HFFc6 (cell line): ENCODE measurements around the gene SEMA4D. TPM values are rescaled to one million over a fixed set of nuclear protein-coding genes. Genes with fewer than 3 reads are reported as not detected.
"Not testable (repeated sequence)": the region's sequence is repeated elsewhere in the genome, so short reads cannot be mapped to it uniquely, and the experiment has no call there.

Experiments
- DNase-seq: peaks from one replicate; pipeline ENCODE4 v3.0.0-alpha.2; 2018
- H3K27ac Mint-ChIP-seq: 2 replicates; pipeline ENCODE4 v1.8.0; 2020; ENCODE audit warnings: mild to moderate bottlenecking, mixed read lengths
- H3K27me3 Mint-ChIP-seq: 2 replicates; pipeline ENCODE4 v1.8.0; 2021; ENCODE audit warnings: mild to moderate bottlenecking, moderate library complexity, mixed read lengths; ENCODE audit not compliant: insufficient read depth
- H3K36me3 Mint-ChIP-seq: 2 replicates; pipeline ENCODE4 v1.8.0; 2021; ENCODE audit warnings: low read depth, mixed read lengths
- H3K4me1 Mint-ChIP-seq: 2 replicates; pipeline ENCODE4 v1.8.0; 2020; ENCODE audit warnings: low read depth, mixed read lengths
- H3K4me3 Mint-ChIP-seq: 2 replicates; pipeline ENCODE4 v1.8.0; 2020; ENCODE audit warnings: mild to moderate bottlenecking, moderate library complexity, mixed read lengths
- H3K9me3 Mint-ChIP-seq: 2 replicates; pipeline ENCODE4 v1.8.0; 2020; ENCODE audit warnings: mild to moderate bottlenecking, mixed read lengths
- total RNA-seq, 6 experiments: library from RNA; stranded (reverse); fragmentation: NEBNext Ultra II Directional; extraction: Animal tissue kit (Norgen Biotek cat#: 25700); gene quantifications; 2 replicates in 1 of 6; 3 replicates in 5 of 6; pipeline ENCODE4 v1.2.3, GENCODE V29; 2021
- TF ChIP-seq, protein P1 (sequence below): fragments of 200-600 bp; sonication (generic); IDR thresholded peaks from 2 replicates; pipeline ENCODE4 v1.5.0; 2021; ENCODE audit warnings: antibody characterized with exemption, mild to moderate bottlenecking

SEMA4D gene
- total RNA-seq, 6 experiments from 2014 or later, result not detected

DNA sequence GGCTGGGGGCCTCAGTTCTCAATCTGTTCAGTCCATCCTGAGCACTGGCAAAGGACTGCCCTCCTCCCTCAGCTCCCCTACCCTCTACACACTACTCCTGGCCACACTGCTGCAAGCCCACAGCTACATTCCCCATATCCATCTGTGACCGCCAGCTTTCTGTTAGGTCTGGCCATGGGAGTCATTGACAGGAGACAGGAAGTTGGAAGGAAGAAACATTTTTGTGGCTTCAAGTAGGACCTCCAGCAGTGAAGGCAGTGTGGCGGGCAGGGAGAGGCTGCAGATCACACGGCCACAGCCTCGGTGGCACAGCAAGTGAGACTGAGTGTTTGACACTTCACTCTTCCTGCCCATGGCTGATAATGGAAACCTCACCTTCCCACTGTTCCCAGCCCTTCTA, 123.7 kb downstream of the SEMA4D start:
- Mint-ChIP-seq H3K9me3 (no peaks in the 10 kb centered on the region), H3K4me1 (no peaks in the 10 kb centered on the region), H3K27me3 (peaks cover 10% of the 10 kb centered on the region), H3K36me3 (no peaks in the 10 kb centered on the region), H3K27ac (no peak overlapping the region), H3K4me3 (no peak overlapping the region)
- TF ChIP-seq, protein P1, sequence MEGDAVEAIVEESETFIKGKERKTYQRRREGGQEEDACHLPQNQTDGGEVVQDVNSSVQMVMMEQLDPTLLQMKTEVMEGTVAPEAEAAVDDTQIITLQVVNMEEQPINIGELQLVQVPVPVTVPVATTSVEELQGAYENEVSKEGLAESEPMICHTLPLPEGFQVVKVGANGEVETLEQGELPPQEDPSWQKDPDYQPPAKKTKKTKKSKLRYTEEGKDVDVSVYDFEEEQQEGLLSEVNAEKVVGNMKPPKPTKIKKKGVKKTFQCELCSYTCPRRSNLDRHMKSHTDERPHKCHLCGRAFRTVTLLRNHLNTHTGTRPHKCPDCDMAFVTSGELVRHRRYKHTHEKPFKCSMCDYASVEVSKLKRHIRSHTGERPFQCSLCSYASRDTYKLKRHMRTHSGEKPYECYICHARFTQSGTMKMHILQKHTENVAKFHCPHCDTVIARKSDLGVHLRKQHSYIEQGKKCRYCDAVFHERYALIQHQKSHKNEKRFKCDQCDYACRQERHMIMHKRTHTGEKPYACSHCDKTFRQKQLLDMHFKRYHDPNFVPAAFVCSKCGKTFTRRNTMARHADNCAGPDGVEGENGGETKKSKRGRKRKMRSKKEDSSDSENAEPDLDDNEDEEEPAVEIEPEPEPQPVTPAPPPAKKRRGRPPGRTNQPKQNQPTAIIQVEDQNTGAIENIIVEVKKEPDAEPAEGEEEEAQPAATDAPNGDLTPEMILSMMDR, result no peak
- DNase-seq, result no peak

DNA sequence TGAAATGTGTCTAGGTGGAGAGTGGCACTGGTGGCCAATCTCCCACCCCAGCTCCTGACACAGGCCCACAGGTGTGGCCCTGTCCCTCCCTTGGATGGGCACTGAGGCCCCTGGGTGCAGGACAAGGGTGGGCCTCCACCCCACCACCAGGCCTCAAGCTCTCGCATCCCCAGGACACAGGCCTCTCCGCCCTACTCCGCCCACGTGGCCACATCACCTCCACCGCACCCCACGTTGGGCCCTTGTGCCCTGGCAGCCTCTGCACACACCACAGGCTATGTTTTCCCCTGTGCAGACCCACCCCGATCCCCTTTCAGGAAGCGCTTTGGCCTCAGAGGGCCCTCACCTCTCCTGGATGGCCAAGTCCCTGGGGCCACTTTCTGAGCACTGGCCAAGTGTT, 124.9 kb downstream of the SEMA4D start:
- no peak for DNase-seq
- Mint-ChIP-seq H3K9me3 (no peaks in the 10 kb centered on the region), H3K27ac (no peak overlapping the region), H3K4me1 (no peaks in the 10 kb centered on the region), H3K4me3 (no peak overlapping the region), H3K36me3 (no peaks in the 10 kb centered on the region), H3K27me3 (peaks cover 5% of the 10 kb centered on the region)
- TF ChIP-seq, protein P1, result no peak

DNA sequence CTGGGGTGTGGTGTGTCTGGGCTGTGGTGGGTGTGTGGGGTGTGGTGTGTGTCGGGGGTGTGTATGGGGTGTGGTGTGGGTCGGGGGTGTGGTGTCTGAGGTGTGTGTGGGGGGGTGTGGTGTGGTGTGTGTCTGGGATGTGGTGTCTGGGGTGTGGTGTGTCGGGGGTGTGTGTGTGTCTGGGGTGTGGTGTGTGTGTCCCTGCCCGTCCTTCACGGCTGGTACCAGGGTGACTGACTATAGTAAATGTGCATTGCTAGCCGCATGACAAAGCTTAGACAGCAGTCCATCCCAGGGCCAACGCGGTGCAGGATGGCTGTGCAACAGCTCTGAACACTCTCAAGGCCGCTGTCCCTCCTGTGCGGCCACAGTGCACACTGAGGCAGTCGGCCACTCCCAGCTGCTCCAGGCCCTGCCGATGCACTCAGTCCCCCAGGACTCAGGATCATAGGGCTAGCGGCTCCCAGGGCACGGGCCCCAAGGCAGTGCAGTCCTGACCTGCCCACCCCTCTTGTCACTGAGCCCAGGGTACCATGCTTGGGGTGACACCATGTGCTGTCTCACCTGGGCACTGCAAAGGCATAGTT, 125.6 kb downstream of the SEMA4D start:
- H3K36me3 Mint-ChIP-seq, result no peaks in the 10 kb centered on the region
- TF ChIP-seq, protein P1, result no peak
- H3K4me1 Mint-ChIP-seq, result no peaks in the 10 kb centered on the region
- H3K27me3 Mint-ChIP-seq, result no peaks in the 10 kb centered on the region; the same call in 1 of the 2 replicates
- H3K9me3 Mint-ChIP-seq, result no peaks in the 10 kb centered on the region
- no peak for DNase-seq
- H3K27ac Mint-ChIP-seq, result no peak overlapping the region
- H3K4me3 Mint-ChIP-seq, result no peak overlapping the region

DNA sequence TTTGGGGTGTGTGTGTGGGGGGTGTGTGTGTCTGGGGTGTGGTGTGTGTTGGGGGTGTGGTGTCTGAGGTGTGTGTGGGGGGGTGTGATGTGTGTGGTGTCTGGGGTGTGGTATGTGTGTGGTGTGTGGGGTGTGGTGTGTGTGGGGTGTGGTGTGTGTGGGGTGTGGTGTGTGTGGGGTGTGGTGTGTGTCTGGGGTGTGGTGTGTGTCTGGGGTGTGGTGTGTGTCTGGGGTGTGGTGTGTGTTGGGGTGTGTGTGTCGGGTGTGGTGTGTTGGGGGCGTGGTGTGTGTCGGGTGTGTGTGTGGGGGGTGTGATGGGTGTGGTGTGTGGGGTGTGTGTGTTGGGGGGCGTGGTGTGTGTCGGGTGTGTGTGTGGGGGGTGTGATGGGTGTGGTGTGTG, 126.1 kb downstream of the SEMA4D start:
- not testable (repeated sequence) for DNase-seq, H3K27me3 Mint-ChIP-seq, H3K9me3 Mint-ChIP-seq, H3K27ac Mint-ChIP-seq, H3K36me3 Mint-ChIP-seq, H3K4me3 Mint-ChIP-seq, H3K4me1 Mint-ChIP-seq

DNA sequence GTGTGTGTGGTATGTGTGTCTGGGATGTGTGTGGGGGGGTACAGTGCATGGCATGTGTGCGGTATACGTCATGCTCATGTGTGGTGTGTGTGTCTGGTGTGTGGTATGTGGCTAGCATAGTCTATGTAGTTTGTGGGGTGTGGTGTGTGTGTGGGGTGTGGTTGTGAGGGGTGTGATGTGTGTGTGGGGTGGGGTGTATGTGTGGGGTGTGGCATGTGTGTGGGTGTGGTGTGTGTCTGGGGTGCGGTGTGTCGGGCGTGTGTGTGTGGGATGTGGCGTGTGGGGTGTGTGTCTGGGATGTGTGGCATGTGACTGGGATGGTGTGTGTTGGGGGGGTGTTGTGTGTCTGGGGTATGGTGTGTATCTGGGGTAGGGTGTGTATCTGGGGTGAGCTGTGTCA, 127.3 kb downstream of the SEMA4D start:
- H3K36me3 Mint-ChIP-seq, result no peaks in the 10 kb centered on the region
- no peaks in the 10 kb centered on the region for H3K9me3 Mint-ChIP-seq
- TF ChIP-seq, protein P1, result no peak
- no peak for DNase-seq
- no peaks in the 10 kb centered on the region for H3K4me1 Mint-ChIP-seq
- no peak overlapping the region for H3K4me3 Mint-ChIP-seq
- H3K27me3 Mint-ChIP-seq, result no peaks in the 10 kb centered on the region; the same call in 1 of the 2 replicates
- no peak overlapping the region for H3K27ac Mint-ChIP-seq

DNA sequence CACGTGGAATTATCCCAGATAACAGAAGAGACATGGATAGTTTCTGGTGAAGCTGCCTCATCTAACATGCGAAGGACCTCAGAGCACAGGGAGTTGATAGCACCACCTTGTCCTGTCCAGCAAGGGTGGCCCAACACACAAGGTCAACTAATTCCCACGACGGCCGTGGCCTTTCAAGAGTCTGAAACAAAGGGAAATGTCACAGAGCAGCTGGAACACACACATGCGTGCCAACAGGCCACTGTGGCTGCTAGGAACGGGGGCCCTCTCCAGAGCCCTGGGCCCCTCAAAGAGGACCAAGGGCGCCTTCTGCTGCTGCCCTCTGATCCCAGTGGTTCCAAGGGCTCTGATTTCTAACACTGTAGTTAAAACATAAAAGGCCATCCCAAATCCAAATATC, 128.9 kb downstream of the SEMA4D start:
- no peak for DNase-seq
- no peaks in the 10 kb centered on the region for H3K4me1 Mint-ChIP-seq
- no peak overlapping the region for H3K27ac Mint-ChIP-seq
- TF ChIP-seq, protein P1, result no peak
- no peak overlapping the region for H3K4me3 Mint-ChIP-seq
- no peaks in the 10 kb centered on the region; the same call in 1 of the 2 replicates for H3K27me3 Mint-ChIP-seq
- no peaks in the 10 kb centered on the region for H3K36me3 Mint-ChIP-seq
- H3K9me3 Mint-ChIP-seq, result no peaks in the 10 kb centered on the region
